Measurements from ENCODE around the gene OGFOD3. TPM values are rescaled to one million over a fixed set of nuclear protein-coding genes. Genes with fewer than 3 reads are reported as not detected.
A peak's percentile ranks its signal among the peaks of the same experiment; 100 is the strongest.

Gene OGFOD3
- total and polyA plus RNA-seq, 2 donors (not counting 1 experiment from before 2014, with no cell fraction given), result 22.6 to 30.5 TPM

- ChIA-PET POLR2A (no interaction called here), CTCF (interaction anchor here (1.2 kb wide), 1 partner anchor 13 kb away, joined by 5 read pairs; no protein-coding TSS in a partner anchor)
- Histone ChIP-seq H3K4me3 (ENCODE audit: control extremely low read depth in 1 of 5, extremely low read depth in 1 of 5, insufficient read depth in 1 of 5, low read depth in 2 of 5, low read length in 4 of 5) (no peak overlapping the region), H3K4me1 (ENCODE audit: control insufficient read depth in 2 of 2, insufficient read depth in 2 of 2, low read length in 2 of 2) (peaks cover 5 to 6% of the 10 kb centered on the region in 2 donors), H3K4me2 (replicated peaks; ENCODE audit: low read depth, low read length, poor library complexity, severe bottlenecking) (no peak overlapping the region), H2AFZ (ENCODE audit: insufficient read depth, low read depth, low read length, poor library complexity, severe bottlenecking) (no peak overlapping the region), H3K27ac (ENCODE audit: low read length in 2 of 2) (no peak overlapping the region), H3K9ac (ENCODE audit: low read length) (no peak overlapping the region), H3K9me3 (ENCODE audit: control extremely low read depth in 1 of 3, control insufficient read depth in 2 of 3, insufficient read depth in 1 of 3, low read length in 2 of 3) (no peaks in the 10 kb centered on the region), H3K79me2 (ENCODE audit: control insufficient read depth, insufficient read depth, low read length) (no peaks in the 10 kb centered on the region), H3K36me3 (replicated peaks in 1 of 2; ENCODE audit: control extremely low read depth in 1 of 2, control insufficient read depth in 1 of 2, extremely low read depth in 1 of 2, insufficient read depth in 2 of 2, low read length in 1 of 2) (no peaks in the 10 kb centered on the region), H4K20me1 (ENCODE audit: control insufficient read depth, insufficient read depth, low read length, poor library complexity, severe bottlenecking) (no peaks in the 10 kb centered on the region), H3K27me3 (replicated peaks in 1 of 4; ENCODE audit: control extremely low read depth in 1 of 4, control insufficient read depth in 3 of 4, insufficient read depth in 4 of 4, low read length in 3 of 4) (peaks cover 0 to 8% (median 0%) of the 10 kb centered on the region in 4 experiments)
- H3K9me3 Mint-ChIP-seq (ENCODE audit: insufficient read depth), result no peaks in the 10 kb centered on the region
- H3K4me3 Mint-ChIP-seq, result no peak overlapping the region
- H3K27ac Mint-ChIP-seq, result no peak overlapping the region
- H3K27me3 Mint-ChIP-seq, result peaks cover 24% of the 10 kb centered on the region
- ATAC-seq (ENCODE audit: low read depth) (no peak), DNase-seq (no peak)
- peaks cover 6% of the 10 kb centered on the region for H3K4me1 Mint-ChIP-seq
- intact Hi-C loops (cut with micrococcal nuclease), result no loop called here
- WGBS (ENCODE audit: insufficient coverage), result 78% methylated on average over 6 of the region's 6 CpGs
- TF ChIP-seq EZH2 (IDR thresholded peaks at IDR 0.05; ENCODE audit: borderline replicate concordance, insufficient read depth, low read depth, low read length, poor library complexity, severe bottlenecking), result no peak
- TF ChIP-seq CTCF (IDR thresholded peaks at IDR 0.05), result no peak
These were observed 52.6 kb downstream of the OGFOD3 start for GRCh38 chr17:82365606-82366295.

DNA sequence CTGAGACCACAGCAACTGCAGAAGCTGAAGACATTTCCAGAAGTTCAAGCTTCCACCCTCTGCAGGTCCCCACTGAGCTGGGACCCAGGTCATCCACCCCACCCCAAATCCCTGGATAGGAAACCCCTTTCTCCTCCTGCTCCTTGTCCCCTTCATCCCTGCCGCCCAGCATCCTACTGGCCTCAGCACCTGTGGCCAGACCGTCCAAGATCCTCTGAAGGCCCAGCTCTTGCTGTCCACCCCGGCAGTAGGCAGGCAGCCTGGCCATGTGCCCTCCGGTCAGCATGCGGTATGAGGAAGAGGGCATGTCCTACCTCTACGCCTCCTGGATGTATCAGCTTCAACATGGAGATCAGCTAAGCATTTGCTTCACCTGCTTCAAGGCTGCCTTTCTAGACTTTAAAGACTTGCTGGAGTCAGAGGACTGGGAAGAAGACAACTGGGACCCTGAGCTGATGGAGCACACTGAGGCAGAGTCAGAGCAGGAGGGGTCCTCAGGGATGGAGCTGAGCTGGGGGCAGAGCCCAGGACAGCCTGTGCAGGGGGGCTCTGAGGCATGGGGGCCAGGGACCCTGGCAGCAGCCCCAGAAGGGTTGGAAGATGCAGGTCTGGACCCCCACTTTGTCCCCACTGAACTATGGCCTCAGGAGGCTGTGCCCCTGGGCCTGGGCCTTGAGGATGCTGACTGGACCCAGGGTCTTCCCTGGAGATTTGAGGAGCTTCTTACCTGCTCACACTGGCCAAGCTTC is 56.3 kb downstream of the OGFOD3 start:
- Histone ChIP-seq H3K4me2 (replicated peaks; ENCODE audit: low read depth, low read length, poor library complexity, severe bottlenecking) (no peak overlapping the region), H3K36me3 (replicated peaks in 1 of 2; ENCODE audit: control extremely low read depth in 1 of 2, control insufficient read depth in 1 of 2, extremely low read depth in 1 of 2, insufficient read depth in 2 of 2, low read length in 1 of 2) (no peaks in the 10 kb centered on the region), H3K4me1 (ENCODE audit: control insufficient read depth in 2 of 2, insufficient read depth in 2 of 2, low read length in 2 of 2) (peaks cover 0 to 5% of the 10 kb centered on the region in 2 donors), H3K79me2 (ENCODE audit: control insufficient read depth, insufficient read depth, low read length) (no peaks in the 10 kb centered on the region), H3K27ac (ENCODE audit: low read length in 2 of 2) (no peak overlapping the region), H2AFZ (ENCODE audit: insufficient read depth, low read depth, low read length, poor library complexity, severe bottlenecking) (no peak overlapping the region), H4K20me1 (ENCODE audit: control insufficient read depth, insufficient read depth, low read length, poor library complexity, severe bottlenecking) (no peaks in the 10 kb centered on the region), H3K9ac (ENCODE audit: low read length) (no peak overlapping the region), H3K27me3 (replicated peaks in 1 of 4; ENCODE audit: control extremely low read depth in 1 of 4, control insufficient read depth in 3 of 4, insufficient read depth in 4 of 4, low read length in 3 of 4) (peaks cover 0 to 15% (median 3%) of the 10 kb centered on the region in 4 experiments), H3K4me3 (ENCODE audit: control extremely low read depth in 1 of 5, extremely low read depth in 1 of 5, insufficient read depth in 1 of 5, low read depth in 2 of 5, low read length in 4 of 5) (no peak overlapping the region), H3K9me3 (ENCODE audit: control extremely low read depth in 1 of 3, control insufficient read depth in 2 of 3, insufficient read depth in 1 of 3, low read length in 2 of 3) (peaks cover 0 to 6% (median 0%) of the 10 kb centered on the region in 3 donors)
- Mint-ChIP-seq H3K4me3 (no peak overlapping the region), H3K4me1 (peaks cover 4% of the 10 kb centered on the region), H3K27me3 (peaks cover 12% of the 10 kb centered on the region), H3K9me3 (ENCODE audit: insufficient read depth) (no peaks in the 10 kb centered on the region), H3K27ac (peak overlapping the region; percentile 20)
- ATAC-seq (ENCODE audit: low read depth) (no peak), DNase-seq (no peak)
- POLR2A ChIA-PET, result no interaction called here
- intact Hi-C loops (cut with micrococcal nuclease), result no loop called here
- WGBS (ENCODE audit: insufficient coverage), result 95% methylated on average over 6 of the region's 6 CpGs
- no peak for TF ChIP-seq CTCF (IDR thresholded peaks at IDR 0.05)
- TF ChIP-seq EZH2 (IDR thresholded peaks at IDR 0.05; ENCODE audit: borderline replicate concordance, insufficient read depth, low read depth, low read length, poor library complexity, severe bottlenecking), result no peak
- CTCF ChIA-PET, result no interaction called here
